CD14-positive monocyte (primary cell): ENCODE results near the gene BOD1L1. TPM values are rescaled to one million over a fixed set of nuclear protein-coding genes. Genes with fewer than 3 reads are reported as not detected.

Experiments used
- DNase-seq, 3 donors: peaks; one replicate each; pipeline ENCODE4 v3.0.0-alpha.2; 2011 to 2022
- H2AFZ ChIP-seq: 2 replicates; pipeline ENCODE4 v1.6.0; 2012; ENCODE audit warnings: mild to moderate bottlenecking, low read depth, low read length, inconsistent platforms; ENCODE audit not compliant: insufficient read depth, poor library complexity, severe bottlenecking
- H3K27ac ChIP-seq, 2 donors: 1 replicate in 1 of 2; 2 replicates in 1 of 2; pipeline ENCODE4 v1.5.1; 2012 to 2013; ENCODE audit warnings: low read length in 2 of 2, control low read depth in 1 of 2, inconsistent platforms in 1 of 2, low read depth in 1 of 2, mild to moderate bottlenecking in 1 of 2
- H3K27me3 ChIP-seq, 2 donors: one replicate each; pipeline versions ENCODE4 v1.6.0 to v1.6.1; 2011 to 2013; ENCODE audit warnings: low read length in 2 of 2; ENCODE audit not compliant: control insufficient read depth in 2 of 2, insufficient read depth in 2 of 2
- H3K36me3 ChIP-seq, 2 donors: replicated peaks in 1 of 2; 1 replicate in 1 of 2; 2 replicates in 1 of 2; pipeline versions ENCODE4 v1.5.1 to v1.6.1; 2012 to 2013; ENCODE audit warnings: low read length in 2 of 2, control low read depth in 1 of 2, inconsistent platforms in 1 of 2, mild to moderate bottlenecking in 1 of 2; ENCODE audit not compliant: insufficient read depth in 2 of 2, control insufficient read depth in 1 of 2
- H3K4me1 ChIP-seq, 2 donors: 1 replicate in 1 of 2; 2 replicates in 1 of 2; pipeline versions ENCODE4 v1.5.1 to v1.6.1; 2012 to 2013; ENCODE audit warnings: low read length in 2 of 2, control low read depth in 1 of 2, inconsistent platforms in 1 of 2, mild to moderate bottlenecking in 1 of 2, moderate library complexity in 1 of 2; ENCODE audit not compliant: insufficient read depth in 2 of 2, control insufficient read depth in 1 of 2
- H3K4me2 ChIP-seq: replicated peaks from 2 replicates; pipeline ENCODE3; 2012; ENCODE audit warnings: low read length, moderate library complexity, mild to moderate bottlenecking; ENCODE audit not compliant: poor library complexity, severe bottlenecking; ENCODE audit errors: extremely low read depth
- H3K4me3 ChIP-seq, 3 experiments: fragments of 200-600 bp in 1 of 3; sonication (generic) in 1 of 3; replicated peaks in 1 of 3; 1 replicate in 2 of 3; 2 replicates in 1 of 3; pipeline ENCODE4 v1.5.1; 2011 to 2013; ENCODE audit warnings: low read length in 3 of 3, mild to moderate bottlenecking in 3 of 3, control low read depth in 2 of 3, low read depth in 2 of 3, inconsistent platforms in 1 of 3, moderate library complexity in 1 of 3
- H3K79me2 ChIP-seq: 2 replicates; pipeline ENCODE4 v1.6.0; 2012; ENCODE audit warnings: mild to moderate bottlenecking, control low read depth, inconsistent platforms, low read length, moderate library complexity; ENCODE audit not compliant: insufficient read depth
- H3K9ac ChIP-seq: 2 replicates; pipeline ENCODE4 v1.6.0; 2017; ENCODE audit warnings: low read length, mild to moderate bottlenecking; ENCODE audit not compliant: insufficient read depth, poor library complexity, severe bottlenecking
- H3K9me3 ChIP-seq, 2 donors: replicated peaks in 1 of 2; 1 replicate in 1 of 2; 2 replicates in 1 of 2; pipeline versions ENCODE4 v1.5.1 to v1.6.1; 2012 to 2013; ENCODE audit warnings: low read length in 2 of 2, control low read depth in 1 of 2; ENCODE audit not compliant: control insufficient read depth in 1 of 2, insufficient read depth in 1 of 2
- H4K20me1 ChIP-seq: 2 replicates; pipeline ENCODE4 v1.6.0; 2012; ENCODE audit warnings: mild to moderate bottlenecking, low read length, control low read depth, moderate library complexity; ENCODE audit not compliant: insufficient read depth
- H3K27ac Mint-ChIP-seq, 7 donors: one replicate each; pipeline ENCODE4 v1.8.0; 2020; ENCODE audit warnings: mild to moderate bottlenecking in 7 of 7, mixed read lengths in 7 of 7, moderate library complexity in 6 of 7, inconsistent platforms in 2 of 7
- H3K27me3 Mint-ChIP-seq, 3 donors: one replicate each; pipeline ENCODE4 v1.8.0; 2021 to 2022; ENCODE audit warnings: low read depth in 3 of 3, mild to moderate bottlenecking in 3 of 3, mixed read lengths in 3 of 3, moderate library complexity in 3 of 3, inconsistent platforms in 1 of 3
- H3K36me3 Mint-ChIP-seq, 2 donors: one replicate each; pipeline ENCODE4 v1.8.0; 2020; ENCODE audit warnings: mixed read lengths in 2 of 2, inconsistent platforms in 1 of 2, mild to moderate bottlenecking in 1 of 2
- H3K4me1 Mint-ChIP-seq: one replicate; pipeline ENCODE4 v1.8.0; 2020; ENCODE audit warnings: mild to moderate bottlenecking, mixed read lengths
- H3K4me3 Mint-ChIP-seq, 2 donors: one replicate each; pipeline ENCODE4 v1.8.0; 2020; ENCODE audit warnings: mild to moderate bottlenecking in 2 of 2, mixed read lengths in 2 of 2, moderate library complexity in 1 of 2
- H3K9me3 Mint-ChIP-seq, 7 donors: one replicate each; pipeline ENCODE4 v1.8.0; 2020 to 2022; ENCODE audit warnings: mixed read lengths in 7 of 7, mild to moderate bottlenecking in 6 of 7, moderate library complexity in 6 of 7, inconsistent platforms in 2 of 7
- WGBS: methylation state at CpG from one replicate; pipeline ENCODE4 v1.1.5; 2013; ENCODE audit warnings: missing lambda C conversion rate; ENCODE audit not compliant: insufficient coverage; 5-methylcytosine and 5-hydroxymethylcytosine counted together
- intact Hi-C, 2 donors: fragments of 100-400 bp; cut with micrococcal nuclease; formaldehyde crosslinking; loops; one replicate each; pipeline versions ENCODE4 v1.15.0 to v1.15.1; 2023
- polyA plus RNA-seq, 3 donors: library from polyadenylated mRNA; depleted of rRNA in 1 of 3; unstranded in 2 of 3; stranded (reverse) in 1 of 3; fragments of 300-500 nt in 2 of 3; fragments of >200 nt in 1 of 3; fragmentation: Illumina TruSeq in 2 of 3; gene quantifications; 1 replicate in 2 of 3; 2 replicates in 1 of 3; pipeline ENCODE4 v1.2.3, GENCODE V29; 2012 to 2021
- TF ChIP-seq, protein P1 (sequence below): fragments of 200-600 bp; IDR thresholded peaks from one replicate; pipeline ENCODE4 v1.8.0; 2022; ENCODE audit warnings: antibody characterized with exemption, mild to moderate bottlenecking

Gene BOD1L1
- polyA plus RNA-seq, 3 donors: 0.72 to 26.7 (median 1.5) TPM

DNA sequence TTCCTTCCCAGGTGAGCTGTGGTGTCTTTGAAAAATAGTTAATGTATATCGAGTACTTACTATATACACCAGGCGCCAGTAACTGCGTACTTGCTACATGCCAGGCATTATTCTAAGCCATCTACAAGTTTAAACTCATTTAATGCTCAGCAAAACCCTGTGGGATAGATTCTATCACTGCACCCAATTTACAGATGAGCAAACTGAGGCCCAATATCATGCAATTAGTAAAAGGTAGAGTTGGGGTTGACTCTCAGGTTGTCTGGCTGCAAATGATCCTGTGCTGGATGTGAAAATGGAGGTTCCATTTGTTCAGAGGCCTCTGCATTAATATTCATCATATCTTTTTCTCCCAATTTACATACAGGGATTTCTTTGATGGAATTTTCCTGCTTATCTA lies 100.9 kb downstream of the BOD1L1 start:
- peaks cover 88 to 100% of the 10 kb centered on the region in 2 donors for H3K27me3 ChIP-seq
- TF ChIP-seq, protein P1, sequence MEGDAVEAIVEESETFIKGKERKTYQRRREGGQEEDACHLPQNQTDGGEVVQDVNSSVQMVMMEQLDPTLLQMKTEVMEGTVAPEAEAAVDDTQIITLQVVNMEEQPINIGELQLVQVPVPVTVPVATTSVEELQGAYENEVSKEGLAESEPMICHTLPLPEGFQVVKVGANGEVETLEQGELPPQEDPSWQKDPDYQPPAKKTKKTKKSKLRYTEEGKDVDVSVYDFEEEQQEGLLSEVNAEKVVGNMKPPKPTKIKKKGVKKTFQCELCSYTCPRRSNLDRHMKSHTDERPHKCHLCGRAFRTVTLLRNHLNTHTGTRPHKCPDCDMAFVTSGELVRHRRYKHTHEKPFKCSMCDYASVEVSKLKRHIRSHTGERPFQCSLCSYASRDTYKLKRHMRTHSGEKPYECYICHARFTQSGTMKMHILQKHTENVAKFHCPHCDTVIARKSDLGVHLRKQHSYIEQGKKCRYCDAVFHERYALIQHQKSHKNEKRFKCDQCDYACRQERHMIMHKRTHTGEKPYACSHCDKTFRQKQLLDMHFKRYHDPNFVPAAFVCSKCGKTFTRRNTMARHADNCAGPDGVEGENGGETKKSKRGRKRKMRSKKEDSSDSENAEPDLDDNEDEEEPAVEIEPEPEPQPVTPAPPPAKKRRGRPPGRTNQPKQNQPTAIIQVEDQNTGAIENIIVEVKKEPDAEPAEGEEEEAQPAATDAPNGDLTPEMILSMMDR: no peak
- Mint-ChIP-seq H3K36me3 (peaks cover 14 to 29% of the 10 kb centered on the region in 2 donors), H3K27me3 (peaks cover 100% of the 10 kb centered on the region in 3 donors), H3K9me3 (peaks cover 10 to 63% (median 49%) of the 10 kb centered on the region in 7 donors), H3K27ac (no peak overlapping the region), H3K4me1 (peaks cover 52% of the 10 kb centered on the region), H3K4me3 (peak overlapping the region in 1 of 2 donors; percentile 89)
- H4K20me1 ChIP-seq: no peaks in the 10 kb centered on the region
- H3K36me3 ChIP-seq: no peaks in the 10 kb centered on the region
- no peak for DNase-seq
- no CpG with 5 or more reads among the region's 3 CpGs for WGBS
- intact Hi-C loops: no loop called here
- no peak overlapping the region for H3K4me3 ChIP-seq
- H3K79me2 ChIP-seq: no peaks in the 10 kb centered on the region
- no peak overlapping the region for H2AFZ ChIP-seq
- H3K9ac ChIP-seq: no peak overlapping the region
- no peak overlapping the region for H3K4me2 ChIP-seq
- H3K9me3 ChIP-seq: peaks cover 35 to 79% of the 10 kb centered on the region in 2 donors
- H3K27ac ChIP-seq: no peak overlapping the region
- H3K4me1 ChIP-seq: peaks cover 52 to 54% of the 10 kb centered on the region in 2 donors

DNA sequence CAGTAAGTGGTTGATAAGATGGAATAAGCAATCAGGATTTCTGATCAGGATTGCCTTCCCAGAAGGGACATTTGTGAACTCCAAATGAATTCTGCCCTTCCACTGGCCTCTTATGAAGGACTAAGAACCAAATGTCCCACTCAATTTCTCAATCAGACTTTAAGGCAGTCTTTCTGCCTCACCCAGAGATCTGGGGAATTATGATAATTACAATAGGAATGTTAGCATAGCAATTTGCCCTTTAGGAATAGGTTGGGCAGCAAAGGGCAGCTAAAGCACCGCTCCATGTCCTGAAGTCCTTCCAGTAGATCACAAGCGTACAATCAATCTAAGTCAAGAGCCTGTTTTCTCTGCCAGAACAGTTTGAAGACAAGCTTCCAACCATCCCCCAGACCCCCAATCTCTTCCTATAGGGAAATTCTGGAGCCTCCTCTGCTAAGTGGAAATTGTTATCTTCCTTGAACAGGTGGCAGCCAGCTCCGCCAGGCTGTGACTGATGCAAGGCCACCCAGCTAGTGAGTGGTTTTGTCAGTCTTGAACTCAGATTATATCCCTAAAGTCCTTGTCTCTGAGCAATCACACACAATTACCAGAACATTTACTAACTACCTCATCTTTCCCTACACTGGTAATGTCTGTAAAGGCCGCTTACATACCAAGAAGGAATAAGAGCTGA lies 101.8 kb downstream of the BOD1L1 start:
- intact Hi-C loops: no loop called here
- no peak overlapping the region for H2AFZ ChIP-seq
- no peaks in the 10 kb centered on the region for H3K36me3 ChIP-seq
- H3K9me3 Mint-ChIP-seq: peaks cover 10 to 59% (median 47%) of the 10 kb centered on the region in 7 donors
- 33% methylated on average over 2 of the region's 4 CpGs for WGBS
- H3K27me3 ChIP-seq: peaks cover 88 to 100% of the 10 kb centered on the region in 2 donors
- peaks cover 30 to 75% of the 10 kb centered on the region in 2 donors for H3K9me3 ChIP-seq
- H4K20me1 ChIP-seq: no peaks in the 10 kb centered on the region
- H3K27ac ChIP-seq: no peak overlapping the region
- no peak overlapping the region for H3K9ac ChIP-seq
- peaks cover 43% of the 10 kb centered on the region for H3K4me1 Mint-ChIP-seq
- no peaks in the 10 kb centered on the region for H3K79me2 ChIP-seq
- peaks cover 43 to 44% of the 10 kb centered on the region in 2 donors for H3K4me1 ChIP-seq
- peaks cover 14 to 27% of the 10 kb centered on the region in 2 donors for H3K36me3 Mint-ChIP-seq
- TF ChIP-seq, protein P1: no peak
- no peak overlapping the region for H3K4me2 ChIP-seq
- H3K27me3 Mint-ChIP-seq: peaks cover 97 to 98% (median 98%) of the 10 kb centered on the region in 3 donors
- DNase-seq: no peak
- H3K4me3 ChIP-seq: no peak overlapping the region
- no peak overlapping the region for H3K27ac Mint-ChIP-seq
- H3K4me3 Mint-ChIP-seq: peak overlapping the region in 1 of 2 donors; percentile 89
